Fibroblast of the conjunctiva (primary cell): ENCODE data around the gene MAB21L2.

Experiments
- DNase-seq: peaks from one replicate; pipeline ENCODE4 v3.0.0-alpha.2; 2010; ENCODE audit warnings: low read depth

Gene MAB21L2

DNA sequence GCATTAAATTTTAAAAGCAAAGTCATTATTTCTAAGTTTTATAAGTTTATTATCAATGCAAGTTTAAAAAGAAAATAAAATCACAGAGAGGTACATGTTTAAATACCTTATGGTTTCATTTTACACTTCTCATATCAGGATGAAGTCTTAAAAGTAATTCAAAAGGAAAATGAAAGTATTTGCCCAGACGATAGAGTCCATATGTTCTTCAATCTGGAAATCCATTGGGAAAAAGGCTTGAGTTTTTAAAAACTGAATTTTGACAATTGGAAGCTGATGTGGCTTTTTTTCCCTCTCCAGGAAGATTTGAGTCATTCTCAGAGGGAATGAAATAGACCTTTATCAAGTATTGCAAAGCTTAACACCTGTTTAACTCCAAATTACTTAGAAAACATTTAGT, 37.1 kb downstream of the MAB21L2 start:
- no peak for DNase-seq

DNA sequence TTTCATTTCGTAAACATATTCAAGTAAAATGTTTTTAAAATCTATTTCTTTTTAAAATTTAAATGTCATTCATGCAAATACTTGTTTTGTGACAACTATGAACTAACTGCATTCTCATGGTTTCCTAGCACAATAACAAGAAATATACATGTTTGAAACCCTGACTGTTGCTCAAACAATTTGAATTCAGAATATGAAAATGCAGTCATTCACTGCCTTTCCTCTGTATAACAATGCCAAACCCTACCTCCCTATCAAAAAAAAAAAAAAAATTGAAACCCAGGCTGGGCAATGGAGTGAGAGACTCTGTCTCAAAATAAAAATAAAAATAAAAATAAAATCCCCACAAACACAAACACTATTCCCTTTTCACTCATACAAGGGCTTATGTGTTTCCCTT, 42.1 kb downstream of the MAB21L2 start:
- DNase-seq: no peak

DNA sequence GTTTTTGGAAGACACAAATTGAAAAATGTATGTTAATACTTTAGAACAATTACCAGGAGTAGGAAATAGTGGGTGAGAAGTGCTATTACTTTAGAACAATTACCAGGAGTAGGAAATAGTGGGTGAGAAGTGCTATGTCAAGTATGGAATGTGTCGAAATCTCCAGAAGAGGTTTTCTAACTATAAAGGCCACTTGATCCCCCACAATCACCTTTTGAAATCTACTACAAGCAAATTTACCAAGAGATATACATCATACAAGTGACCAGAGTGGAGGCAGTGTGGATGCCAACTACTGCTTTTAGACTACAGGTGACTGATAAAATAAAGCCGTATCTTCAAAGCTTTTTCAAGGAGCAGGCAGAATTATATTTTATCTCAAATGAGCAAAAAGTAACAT, 43.1 kb downstream of the MAB21L2 start:
- DNase-seq: no peak

DNA sequence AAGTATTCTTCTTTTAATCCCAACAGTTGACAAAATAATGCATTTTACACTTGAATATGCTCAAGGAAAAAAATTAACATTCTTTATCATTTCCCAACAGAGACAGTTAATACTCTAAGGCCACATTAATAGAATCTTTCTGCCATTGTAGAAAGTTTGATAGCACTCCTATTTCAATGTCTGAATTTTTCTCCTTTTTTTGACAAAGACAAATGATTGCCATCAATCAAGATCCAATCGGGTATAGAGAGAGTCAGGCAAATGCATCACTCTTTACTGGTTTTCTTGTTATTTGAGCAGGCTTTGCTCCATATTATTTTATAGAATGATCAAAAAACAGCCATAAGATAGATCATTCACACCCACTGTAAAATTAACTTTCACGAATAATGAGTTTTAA, 46.1 kb downstream of the MAB21L2 start:
- DNase-seq: no peak

DNA sequence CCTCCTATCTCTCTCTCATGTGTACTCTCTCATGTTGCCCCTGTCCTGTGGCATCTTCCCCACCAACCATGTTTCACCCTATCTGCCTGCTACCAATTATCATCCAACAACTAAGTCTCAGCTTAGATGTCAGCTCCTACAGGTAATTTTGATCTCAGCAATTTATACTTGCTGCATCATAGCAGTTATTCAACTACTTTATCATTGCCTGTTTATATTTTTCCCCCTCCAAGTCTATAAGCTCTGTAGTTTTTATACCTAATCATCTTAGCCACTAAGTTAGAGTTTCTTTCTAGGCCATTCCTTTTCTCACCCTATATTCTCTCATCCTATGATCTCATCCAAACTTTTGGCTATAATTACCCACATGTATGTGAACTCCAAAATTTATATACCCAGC, 50.7 kb downstream of the MAB21L2 start:
- DNase-seq: no peak
